WTC11 (cell line): ENCODE data around the gene ZMIZ2. TPM values are rescaled to one million over a fixed set of nuclear protein-coding genes. Genes with fewer than 3 reads are reported as not detected.

Experiments used
- ATAC-seq: fragments of 200-7000 bp; cut with Tn5 transposase; 2 replicates; pipeline ENCODE4 v1.10.0; 2021; ENCODE audit warnings: mild to moderate bottlenecking, moderate library complexity
- CTCF ChIA-PET: fragments of 300-600 bp; sonication (Branson Sonifier 250); formaldehyde crosslinking; loops from one replicate; lab custom pipeline; 2021; ENCODE audit warnings: antibody characterized with exemption; lab: Charles Lee
- POLR2A ChIA-PET: fragments of 350-600 bp; sonication (Branson Sonifier 250); formaldehyde crosslinking; loops from one replicate; lab custom pipeline; 2021; ENCODE audit warnings: antibody characterized with exemption; lab: Charles Lee
- DNase-seq: peaks from one replicate; pipeline ENCODE4 v3.0.0; 2021; ENCODE audit warnings: low spot score
- H3K27ac Mint-ChIP-seq: 2 replicates; pipeline ENCODE4 v1.8.0; 2021; ENCODE audit warnings: mixed read lengths
- H3K27me3 Mint-ChIP-seq: 2 replicates; pipeline ENCODE4 v1.8.0; 2021; ENCODE audit warnings: low read depth, mild to moderate bottlenecking, moderate library complexity, mixed read lengths
- H3K36me3 Mint-ChIP-seq: 2 replicates; pipeline ENCODE4 v1.8.0; 2021; ENCODE audit warnings: mixed read lengths
- H3K4me1 Mint-ChIP-seq: 2 replicates; pipeline ENCODE4 v1.8.0; 2022; ENCODE audit warnings: mixed read lengths
- H3K4me3 Mint-ChIP-seq: 2 replicates; pipeline ENCODE4 v1.8.0; 2021; ENCODE audit warnings: mild to moderate bottlenecking, moderate library complexity, mixed read lengths
- H3K9me3 Mint-ChIP-seq: 2 replicates; pipeline ENCODE4 v1.8.0; 2021; ENCODE audit warnings: mixed read lengths
- ATF3 ChIP-seq: sonication (generic); formaldehyde crosslinking; conservative IDR thresholded peaks from 2 replicates; pipeline ENCODE4 v1.8.1; 2022; ENCODE audit warnings: mild to moderate bottlenecking, missing genetic modification reagents
- FOXK1 ChIP-seq: sonication (generic); formaldehyde crosslinking; IDR thresholded peaks from 2 replicates; pipeline ENCODE4 v1.8.0; 2022; ENCODE audit warnings: mild to moderate bottlenecking, moderate library complexity, missing genetic modification reagents
- HMGA2 ChIP-seq: fragments of 250-450 bp; sonication (Bioruptor Pico); IDR thresholded peaks from 2 replicates; pipeline ENCODE4 v1.4.0; 2021; ENCODE audit warnings: mild to moderate bottlenecking, moderate library complexity
- KAT7 ChIP-seq: sonication (generic); formaldehyde crosslinking; IDR thresholded peaks from 2 replicates; pipeline ENCODE4 v1.8.1; 2023; ENCODE audit warnings: missing genetic modification reagents, mild to moderate bottlenecking, borderline replicate concordance
- MLX ChIP-seq: sonication (generic); formaldehyde crosslinking; IDR thresholded peaks from 2 replicates; pipeline ENCODE4 v1.8.1; 2023; ENCODE audit warnings: mild to moderate bottlenecking, missing genetic modification reagents, moderate library complexity
- MYBL2 ChIP-seq: sonication (generic); formaldehyde crosslinking; IDR thresholded peaks from 2 replicates; pipeline ENCODE4 v1.8.1; 2023; ENCODE audit warnings: mild to moderate bottlenecking, moderate library complexity, missing genetic modification reagents
- NFYB ChIP-seq: sonication (generic); formaldehyde crosslinking; conservative IDR thresholded peaks from 2 replicates; pipeline ENCODE4 v1.8.0; 2022; ENCODE audit warnings: low read depth, missing genetic modification reagents
- NR1H2 ChIP-seq: sonication (generic); formaldehyde crosslinking; IDR thresholded peaks from 2 replicates; pipeline ENCODE4 v1.9.0; 2021; ENCODE audit warnings: mild to moderate bottlenecking, moderate library complexity, missing genetic modification reagents
- OVOL2 ChIP-seq: fragments of 250-450 bp; sonication (Bioruptor Pico); IDR thresholded peaks from 2 replicates; pipeline ENCODE4 v1.9.0; 2021; ENCODE audit warnings: mild to moderate bottlenecking, borderline replicate concordance
- PRRX2 ChIP-seq: fragments of 250-450 bp; sonication (Bioruptor Pico); IDR thresholded peaks from 2 replicates; pipeline ENCODE4 v1.8.0; 2021; ENCODE audit warnings: mild to moderate bottlenecking
- SMAD4 ChIP-seq: sonication (generic); formaldehyde crosslinking; IDR thresholded peaks from 2 replicates; pipeline ENCODE4 v1.8.0; 2022; ENCODE audit warnings: mild to moderate bottlenecking, missing genetic modification reagents
- SOX15 ChIP-seq: fragments of 250-450 bp; sonication (Bioruptor Pico); IDR thresholded peaks from 2 replicates; pipeline ENCODE4 v1.9.0; 2021; ENCODE audit warnings: mild to moderate bottlenecking
- SP1 ChIP-seq: sonication (generic); formaldehyde crosslinking; conservative IDR thresholded peaks from 2 replicates; pipeline ENCODE4 v1.8.1; 2022; ENCODE audit warnings: missing genetic modification reagents
- TP53 ChIP-seq: sonication (generic); formaldehyde crosslinking; IDR thresholded peaks from 2 replicates; pipeline ENCODE4 v1.8.1; 2023; ENCODE audit warnings: mild to moderate bottlenecking, missing genetic modification reagents
- ZNF219 ChIP-seq: sonication (generic); formaldehyde crosslinking; IDR thresholded peaks from 2 replicates; pipeline ENCODE4 v1.8.0; 2023; ENCODE audit warnings: missing genetic modification reagents, mild to moderate bottlenecking, borderline replicate concordance
- ZNF396 ChIP-seq: fragments of 250-450 bp; sonication (Bioruptor Pico); IDR thresholded peaks from 2 replicates; pipeline ENCODE4 v1.8.0; 2021; ENCODE audit warnings: mild to moderate bottlenecking, moderate library complexity, borderline replicate concordance
- ZNF512 ChIP-seq: sonication (generic); formaldehyde crosslinking; IDR thresholded peaks from 2 replicates; pipeline ENCODE4 v1.8.1; 2022; ENCODE audit warnings: missing genetic modification reagents, borderline replicate concordance
- total RNA-seq: library from RNA; stranded (reverse); gene quantifications from 3 replicates; pipeline ENCODE4 v1.2.3, GENCODE V29; 2021
- TF ChIP-seq, protein P1 (sequence below): fragments of 250-450 bp; sonication (Bioruptor Pico); IDR thresholded peaks from 2 replicates; pipeline ENCODE4 v1.8.0; 2021; ENCODE audit warnings: mild to moderate bottlenecking
- TF ChIP-seq, protein P2 (sequence below): sonication (generic); formaldehyde crosslinking; IDR thresholded peaks from 2 replicates; pipeline ENCODE4 v1.8.0; 2022; ENCODE audit warnings: mild to moderate bottlenecking, missing genetic modification reagents

The ZMIZ2 gene
- total RNA-seq, 1 experiment from 2014 or later, result 102 TPM

DNA sequence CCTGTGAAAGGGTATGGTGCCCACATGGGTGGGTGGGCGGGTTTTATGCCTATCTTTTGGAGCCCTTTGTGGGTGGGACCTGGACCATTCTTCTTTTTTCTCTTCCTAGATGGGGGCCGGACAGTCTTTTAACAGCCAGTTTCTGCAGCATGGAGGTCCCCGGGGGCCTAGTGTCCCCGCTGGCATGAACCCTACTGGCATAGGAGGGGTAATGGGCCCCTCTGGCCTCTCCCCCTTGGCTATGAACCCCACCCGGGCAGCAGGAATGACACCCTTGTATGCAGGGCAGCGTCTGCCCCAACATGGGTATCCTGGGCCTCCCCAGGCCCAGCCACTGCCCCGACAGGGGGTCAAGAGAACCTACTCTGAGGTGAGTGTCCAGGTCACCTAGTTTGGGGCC is 9.1 kb downstream of the ZMIZ2 start (continued):
- TF ChIP-seq ATF3 (CRISPR knock-in tag) (no peak), PRRX2 (no peak), HMGA2 (CRISPR knock-in tag) (no peak), OVOL2 (CRISPR knock-in tag) (no peak)
- TF ChIP-seq, all 79 proteins: peak for 0

DNA sequence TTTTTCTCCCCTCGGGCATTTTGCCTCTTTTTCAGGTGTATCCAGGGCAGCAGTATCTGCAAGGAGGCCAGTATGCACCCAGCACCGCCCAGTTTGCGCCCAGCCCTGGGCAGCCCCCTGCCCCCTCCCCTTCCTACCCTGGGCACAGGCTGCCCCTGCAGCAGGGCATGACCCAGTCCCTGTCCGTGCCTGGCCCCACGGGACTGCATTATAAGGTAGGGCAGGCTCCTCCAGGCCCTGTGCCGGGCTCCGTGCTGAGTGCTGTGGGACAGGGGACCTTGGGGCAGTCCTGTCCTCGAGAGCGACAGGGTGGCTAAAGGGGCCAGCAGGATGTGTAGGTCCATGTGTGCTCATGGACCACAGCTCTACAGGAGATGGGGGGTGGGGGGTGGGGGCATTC is 10.6 kb downstream of the ZMIZ2 start:
- H3K36me3 Mint-ChIP-seq, result peaks cover 35% of the 10 kb centered on the region
- H3K4me3 Mint-ChIP-seq, result no peak overlapping the region
- ATAC-seq (no peak), DNase-seq (no peak)
- no peaks in the 10 kb centered on the region for H3K27me3 Mint-ChIP-seq
- ChIA-PET POLR2A (no interaction called here), CTCF (no interaction called here)
- TF ChIP-seq ZNF396 (CRISPR knock-in tag) (no peak), SOX15 (CRISPR knock-in tag) (no peak), TP53 (CRISPR knock-in tag) (no peak), PRRX2 (no peak), NFYB (no peak)
- no peaks in the 10 kb centered on the region for H3K9me3 Mint-ChIP-seq
- H3K27ac Mint-ChIP-seq, result no peak overlapping the region
- peaks cover 12% of the 10 kb centered on the region for H3K4me1 Mint-ChIP-seq

DNA sequence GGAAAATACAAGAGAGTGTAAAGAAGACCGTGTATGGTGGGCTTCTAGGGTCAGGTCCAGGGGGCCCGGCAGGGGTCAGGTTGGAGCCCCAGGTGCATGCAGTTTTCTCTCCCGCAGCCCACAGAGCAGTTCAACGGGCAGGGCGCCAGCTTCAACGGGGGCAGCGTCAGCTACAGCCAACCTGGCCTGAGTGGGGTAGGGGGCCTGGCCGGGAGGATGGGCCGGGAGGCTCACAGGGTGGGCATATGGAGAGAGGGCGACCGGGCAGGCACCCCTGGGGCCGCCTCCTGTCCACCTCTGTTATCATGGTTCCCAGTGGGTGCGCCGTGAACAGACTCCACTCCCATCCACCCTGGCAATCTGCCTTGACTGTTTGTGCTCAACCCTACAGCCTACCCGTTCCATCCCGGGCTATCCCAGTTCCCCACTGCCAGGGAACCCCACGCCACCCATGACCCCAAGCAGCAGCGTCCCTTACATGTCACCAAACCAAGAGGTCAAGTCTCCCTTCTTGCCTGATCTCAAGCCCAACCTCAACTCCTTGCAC is 11.5 kb downstream of the ZMIZ2 start:
- Mint-ChIP-seq H3K4me3 (no peak overlapping the region), H3K9me3 (no peaks in the 10 kb centered on the region), H3K27me3 (no peaks in the 10 kb centered on the region), H3K36me3 (peaks cover 43% of the 10 kb centered on the region), H3K4me1 (peaks cover 4% of the 10 kb centered on the region; the same call in 1 of the 2 replicates), H3K27ac (no peak overlapping the region; the same call in 1 of the 2 replicates)
- TF ChIP-seq KAT7 (CRISPR knock-in tag), result no peak
- TF ChIP-seq, protein P1, sequence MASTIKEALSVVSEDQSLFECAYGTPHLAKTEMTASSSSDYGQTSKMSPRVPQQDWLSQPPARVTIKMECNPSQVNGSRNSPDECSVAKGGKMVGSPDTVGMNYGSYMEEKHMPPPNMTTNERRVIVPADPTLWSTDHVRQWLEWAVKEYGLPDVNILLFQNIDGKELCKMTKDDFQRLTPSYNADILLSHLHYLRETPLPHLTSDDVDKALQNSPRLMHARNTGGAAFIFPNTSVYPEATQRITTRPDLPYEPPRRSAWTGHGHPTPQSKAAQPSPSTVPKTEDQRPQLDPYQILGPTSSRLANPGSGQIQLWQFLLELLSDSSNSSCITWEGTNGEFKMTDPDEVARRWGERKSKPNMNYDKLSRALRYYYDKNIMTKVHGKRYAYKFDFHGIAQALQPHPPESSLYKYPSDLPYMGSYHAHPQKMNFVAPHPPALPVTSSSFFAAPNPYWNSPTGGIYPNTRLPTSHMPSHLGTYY (CRISPR knock-in tag), result no peak
- no peak for TF ChIP-seq ZNF512 (CRISPR knock-in tag)
- ATAC-seq, result no peak
- POLR2A ChIA-PET, result no interaction called here
- no peak for DNase-seq
- CTCF ChIA-PET, result no interaction called here

- peaks cover 2% of the 10 kb centered on the region; the same call in 1 of the 2 replicates for H3K4me1 Mint-ChIP-seq
- H3K27me3 Mint-ChIP-seq, result no peaks in the 10 kb centered on the region
- peak; percentile 78 for ATAC-seq
- CTCF ChIA-PET, result interaction anchor here (1.3 kb wide), 1 partner anchor 11 kb away, joined by 3 read pairs; no protein-coding TSS in a partner anchor
- H3K36me3 Mint-ChIP-seq, result peaks cover 54% of the 10 kb centered on the region
- peak overlapping the region; percentile 70; the same call in 1 of the 2 replicates for H3K27ac Mint-ChIP-seq
- DNase-seq, result no peak
- H3K4me3 Mint-ChIP-seq, result no peak overlapping the region
- H3K9me3 Mint-ChIP-seq, result no peaks in the 10 kb centered on the region
- POLR2A ChIA-PET, result interaction anchor here (0.7 kb wide), 1 partner anchor 123 kb away, joined by 3 read pairs; no protein-coding TSS in a partner anchor
- TF ChIP-seq SP1 (CRISPR knock-in tag) (no peak), SMAD4 (CRISPR knock-in tag) (no peak), ZNF219 (CRISPR knock-in tag) (no peak), NR1H2 (CRISPR knock-in tag) (no peak), MLX (no peak), SOX15 (CRISPR knock-in tag) (no peak), FOXK1 (no peak), MYBL2 (no peak)
- TF ChIP-seq, protein P2, sequence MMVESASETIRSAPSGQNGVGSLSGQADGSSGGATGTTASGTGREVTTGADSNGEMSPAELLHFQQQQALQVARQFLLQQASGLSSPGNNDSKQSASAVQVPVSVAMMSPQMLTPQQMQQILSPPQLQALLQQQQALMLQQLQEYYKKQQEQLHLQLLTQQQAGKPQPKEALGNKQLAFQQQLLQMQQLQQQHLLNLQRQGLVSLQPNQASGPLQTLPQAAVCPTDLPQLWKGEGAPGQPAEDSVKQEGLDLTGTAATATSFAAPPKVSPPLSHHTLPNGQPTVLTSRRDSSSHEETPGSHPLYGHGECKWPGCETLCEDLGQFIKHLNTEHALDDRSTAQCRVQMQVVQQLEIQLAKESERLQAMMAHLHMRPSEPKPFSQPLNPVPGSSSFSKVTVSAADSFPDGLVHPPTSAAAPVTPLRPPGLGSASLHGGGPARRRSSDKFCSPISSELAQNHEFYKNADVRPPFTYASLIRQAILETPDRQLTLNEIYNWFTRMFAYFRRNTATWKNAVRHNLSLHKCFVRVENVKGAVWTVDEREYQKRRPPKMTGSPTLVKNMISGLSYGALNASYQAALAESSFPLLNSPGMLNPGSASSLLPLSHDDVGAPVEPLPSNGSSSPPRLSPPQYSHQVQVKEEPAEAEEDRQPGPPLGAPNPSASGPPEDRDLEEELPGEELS, result no peak
Observed at GRCh38 chr7:44761207-44762161, 12.8 kb downstream of the ZMIZ2 start.
